GM12878 (cell line): Measurements from ENCODE around the gene ANKRD53.

Source experiments
- POLR2A ChIP-seq: IDR thresholded peaks from 2 replicates; pipeline ENCODE4 v1.6.1; 2011; ENCODE audit warnings: low read depth, mild to moderate bottlenecking, low read length
- RBBP5 ChIP-seq: fragments of 200-600 bp; sonication (generic); conservative IDR thresholded peaks from 2 replicates; pipeline ENCODE4 v1.6.1; 2016
- TF ChIP-seq, protein P1 (sequence below): fragments of 150-350 bp; IDR thresholded peaks from 2 replicates; pipeline ENCODE4 v1.6.1; 2014; ENCODE audit warnings: mild to moderate bottlenecking, low read depth, low read length
- TF ChIP-seq, protein P2 (sequence below): fragments of 450-650 bp; IDR thresholded peaks from 2 replicates; pipeline ENCODE4 v1.6.1; 2017; ENCODE audit warnings: antibody characterized with exemption, mild to moderate bottlenecking, moderate library complexity
- TF ChIP-seq, protein P3 (sequence below), 3 experiments: IDR thresholded peaks in 2 of 3; conservative IDR thresholded peaks in 1 of 3; 2 replicates each; pipeline ENCODE4 v1.5.1; 2011; ENCODE audit warnings: low read depth in 3 of 3, low read length in 3 of 3, mild to moderate bottlenecking in 3 of 3, control low read depth in 2 of 3, moderate library complexity in 2 of 3, inconsistent platforms in 1 of 3, mixed read lengths in 1 of 3; ENCODE audit not compliant: control insufficient read depth in 2 of 3, insufficient read depth in 1 of 3; ENCODE audit errors: extremely low read depth in 1 of 3

DNA sequence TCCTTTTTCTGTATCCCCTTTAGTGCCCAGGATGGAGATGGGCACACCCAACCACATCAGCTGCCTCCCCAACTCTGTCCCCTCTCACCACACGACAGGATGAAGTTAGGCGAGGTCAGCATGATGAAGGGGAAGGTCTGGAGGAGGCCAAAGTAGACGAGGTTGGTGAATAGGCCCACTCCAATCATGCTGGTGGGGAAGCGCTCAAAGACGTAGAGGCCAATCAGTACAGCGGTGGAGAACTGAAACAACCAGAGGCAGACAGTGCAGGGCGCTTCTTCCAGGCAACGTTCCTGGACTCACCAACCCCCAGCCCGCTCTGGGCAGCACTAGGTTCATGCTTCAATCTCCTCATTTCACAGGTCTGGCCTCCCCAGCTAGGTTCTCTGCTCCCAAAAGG, 13.3 kb downstream of the ANKRD53 start:
- TF ChIP-seq, protein P1, sequence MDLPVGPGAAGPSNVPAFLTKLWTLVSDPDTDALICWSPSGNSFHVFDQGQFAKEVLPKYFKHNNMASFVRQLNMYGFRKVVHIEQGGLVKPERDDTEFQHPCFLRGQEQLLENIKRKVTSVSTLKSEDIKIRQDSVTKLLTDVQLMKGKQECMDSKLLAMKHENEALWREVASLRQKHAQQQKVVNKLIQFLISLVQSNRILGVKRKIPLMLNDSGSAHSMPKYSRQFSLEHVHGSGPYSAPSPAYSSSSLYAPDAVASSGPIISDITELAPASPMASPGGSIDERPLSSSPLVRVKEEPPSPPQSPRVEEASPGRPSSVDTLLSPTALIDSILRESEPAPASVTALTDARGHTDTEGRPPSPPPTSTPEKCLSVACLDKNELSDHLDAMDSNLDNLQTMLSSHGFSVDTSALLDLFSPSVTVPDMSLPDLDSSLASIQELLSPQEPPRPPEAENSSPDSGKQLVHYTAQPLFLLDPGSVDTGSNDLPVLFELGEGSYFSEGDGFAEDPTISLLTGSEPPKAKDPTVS, result no peak
- TF ChIP-seq RBBP5, result no peak
- TF ChIP-seq, protein P2, sequence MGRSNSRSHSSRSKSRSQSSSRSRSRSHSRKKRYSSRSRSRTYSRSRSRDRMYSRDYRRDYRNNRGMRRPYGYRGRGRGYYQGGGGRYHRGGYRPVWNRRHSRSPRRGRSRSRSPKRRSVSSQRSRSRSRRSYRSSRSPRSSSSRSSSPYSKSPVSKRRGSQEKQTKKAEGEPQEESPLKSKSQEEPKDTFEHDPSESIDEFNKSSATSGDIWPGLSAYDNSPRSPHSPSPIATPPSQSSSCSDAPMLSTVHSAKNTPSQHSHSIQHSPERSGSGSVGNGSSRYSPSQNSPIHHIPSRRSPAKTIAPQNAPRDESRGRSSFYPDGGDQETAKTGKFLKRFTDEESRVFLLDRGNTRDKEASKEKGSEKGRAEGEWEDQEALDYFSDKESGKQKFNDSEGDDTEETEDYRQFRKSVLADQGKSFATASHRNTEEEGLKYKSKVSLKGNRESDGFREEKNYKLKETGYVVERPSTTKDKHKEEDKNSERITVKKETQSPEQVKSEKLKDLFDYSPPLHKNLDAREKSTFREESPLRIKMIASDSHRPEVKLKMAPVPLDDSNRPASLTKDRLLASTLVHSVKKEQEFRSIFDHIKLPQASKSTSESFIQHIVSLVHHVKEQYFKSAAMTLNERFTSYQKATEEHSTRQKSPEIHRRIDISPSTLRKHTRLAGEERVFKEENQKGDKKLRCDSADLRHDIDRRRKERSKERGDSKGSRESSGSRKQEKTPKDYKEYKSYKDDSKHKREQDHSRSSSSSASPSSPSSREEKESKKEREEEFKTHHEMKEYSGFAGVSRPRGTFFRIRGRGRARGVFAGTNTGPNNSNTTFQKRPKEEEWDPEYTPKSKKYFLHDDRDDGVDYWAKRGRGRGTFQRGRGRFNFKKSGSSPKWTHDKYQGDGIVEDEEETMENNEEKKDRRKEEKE, result no peak
- TF ChIP-seq, protein P3, sequence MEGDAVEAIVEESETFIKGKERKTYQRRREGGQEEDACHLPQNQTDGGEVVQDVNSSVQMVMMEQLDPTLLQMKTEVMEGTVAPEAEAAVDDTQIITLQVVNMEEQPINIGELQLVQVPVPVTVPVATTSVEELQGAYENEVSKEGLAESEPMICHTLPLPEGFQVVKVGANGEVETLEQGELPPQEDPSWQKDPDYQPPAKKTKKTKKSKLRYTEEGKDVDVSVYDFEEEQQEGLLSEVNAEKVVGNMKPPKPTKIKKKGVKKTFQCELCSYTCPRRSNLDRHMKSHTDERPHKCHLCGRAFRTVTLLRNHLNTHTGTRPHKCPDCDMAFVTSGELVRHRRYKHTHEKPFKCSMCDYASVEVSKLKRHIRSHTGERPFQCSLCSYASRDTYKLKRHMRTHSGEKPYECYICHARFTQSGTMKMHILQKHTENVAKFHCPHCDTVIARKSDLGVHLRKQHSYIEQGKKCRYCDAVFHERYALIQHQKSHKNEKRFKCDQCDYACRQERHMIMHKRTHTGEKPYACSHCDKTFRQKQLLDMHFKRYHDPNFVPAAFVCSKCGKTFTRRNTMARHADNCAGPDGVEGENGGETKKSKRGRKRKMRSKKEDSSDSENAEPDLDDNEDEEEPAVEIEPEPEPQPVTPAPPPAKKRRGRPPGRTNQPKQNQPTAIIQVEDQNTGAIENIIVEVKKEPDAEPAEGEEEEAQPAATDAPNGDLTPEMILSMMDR (IDR thresholded peaks at IDR 0.05 in 2 of 3, conservative IDR thresholded peaks at IDR 0.05 in 1 of 3; ENCODE audit: control insufficient read depth in 2 of 3, extremely low read depth in 1 of 3, insufficient read depth in 1 of 3, low read depth in 3 of 3, low read length in 3 of 3), result no peak
- no peak for TF ChIP-seq POLR2A
